Upper lobe of left lung (tissue), 6 donors: ENCODE data around the gene NLRP7. TPM values are rescaled to one million over a fixed set of nuclear protein-coding genes. Genes with fewer than 3 reads are reported as not detected.
"Not testable (repeated sequence)": the region's sequence is repeated elsewhere in the genome, so short reads cannot be mapped to it uniquely, and the experiment has no call there.

ENCODE experiments used
- ATAC-seq, 2 donors: fragments of 200-7000 bp; cut with Tn5 transposase; one replicate each; pipeline ENCODE4 v1.9.1; 2022; ENCODE audit warnings: mild to moderate bottlenecking in 2 of 2, moderate library complexity in 2 of 2; ENCODE audit not compliant: low FRiP score in 2 of 2
- DNase-seq, 2 donors: peaks; one replicate each; pipeline ENCODE4 v3.0.0-alpha.2; 2019 to 2020
- H3K27ac ChIP-seq, 4 donors: fragments of 200-600 bp; sonication (generic); one replicate each; pipeline ENCODE4 v1.5.1; 2016 to 2019
- H3K27me3 ChIP-seq, 4 donors: fragments of 200-600 bp; sonication (generic); one replicate each; pipeline ENCODE4 v1.5.1; 2017 to 2019
- H3K36me3 ChIP-seq, 4 donors: fragments of 200-600 bp; sonication (generic); one replicate each; pipeline ENCODE4 v1.5.1; 2016 to 2019
- H3K4me1 ChIP-seq, 4 donors: fragments of 200-600 bp; sonication (generic); one replicate each; pipeline ENCODE4 v1.5.1; 2018 to 2019
- H3K4me3 ChIP-seq, 4 donors: fragments of 200-600 bp; sonication (generic); one replicate each; pipeline ENCODE4 v1.5.1; 2017 to 2019; ENCODE audit warnings: mild to moderate bottlenecking in 2 of 4, moderate library complexity in 1 of 4
- H3K9me3 ChIP-seq, 4 donors: fragments of 200-600 bp; sonication (generic); one replicate each; pipeline ENCODE4 v1.5.1; 2018 to 2019
- EP300 ChIP-seq, 4 donors: sonication (generic); formaldehyde crosslinking; IDR thresholded peaks; one replicate each; pipeline ENCODE4 v1.5.1; 2017; ENCODE audit warnings: antibody characterized with exemption in 4 of 4, control low read depth in 2 of 4
- POLR2A ChIP-seq, 4 donors: fragments of 450-650 bp; IDR thresholded peaks; one replicate each; pipeline ENCODE4 v1.5.1; 2016 to 2017; ENCODE audit warnings: antibody characterized with exemption in 4 of 4, mild to moderate bottlenecking in 2 of 4
- POLR2AphosphoS5 ChIP-seq, 2 donors: sonication (generic); formaldehyde crosslinking; IDR thresholded peaks; one replicate each; pipeline ENCODE4 v1.5.1; 2017; ENCODE audit warnings: antibody characterized with exemption in 2 of 2
- WGBS, 2 donors: methylation state at CpG; one replicate each; pipeline ENCODE4 v1.1.5; 2017 to 2018; 5-methylcytosine and 5-hydroxymethylcytosine counted together
- total RNA-seq, 6 donors: library from RNA; depleted of rRNA in 4 of 6; stranded (reverse); fragments of >200 nt in 4 of 6; gene quantifications; one replicate each; pipeline versions ENCODE4 v1.1.0 to v1.2.1, GENCODE V29; 2016 to 2021
- TF ChIP-seq, protein P1 (sequence below), 6 experiments: fragments of 450-650 bp in 4 of 6; fragments of 200-600 bp in 2 of 6; sonication (generic) in 2 of 6; IDR thresholded peaks; one replicate each; pipeline ENCODE4 v1.5.1; 2016 to 2019; ENCODE audit warnings: antibody characterized with exemption in 6 of 6
- donor health status: DM: no; HTN: no; CAD: no; lungs with moderate emphysema.
- donor health status: DM: no; HTN: yes; CAD: no; lungs with severe emphysema.

NLRP7 gene
- under 1 TPM in 1 of 6 donors, not detected in 5; 0.07 TPM for total RNA-seq

DNA sequence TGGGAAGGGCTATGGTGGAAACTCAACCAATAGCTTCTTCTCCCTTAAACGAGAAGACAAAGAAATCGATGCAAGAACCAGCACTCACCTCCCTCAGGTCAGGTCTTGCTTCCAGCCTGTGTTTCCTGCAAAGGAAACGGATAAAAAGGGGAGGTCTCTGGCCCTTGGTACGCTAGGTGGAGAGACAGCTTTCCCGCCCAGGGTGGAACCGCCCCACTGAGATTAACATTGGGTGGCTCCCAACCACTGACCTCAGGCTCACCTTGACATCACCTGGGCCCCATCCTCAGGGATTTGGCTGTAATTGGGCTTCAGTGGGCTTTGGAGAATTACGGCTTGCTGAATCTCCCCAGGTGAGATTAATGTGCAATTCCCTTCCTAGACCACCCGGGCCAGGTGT lies at the start of gene NLRP7:
NLRP7 (minus strand) TSS at position 150 of the 400 bp plus-strand sequence.
- H3K27ac ChIP-seq = no peak within 1 kb of the TSS
- TF ChIP-seq EP300 (IDR thresholded peaks at IDR 0.05) (no peak), POLR2AphosphoS5 (IDR thresholded peaks at IDR 0.05) (no peak), POLR2A (IDR thresholded peaks at IDR 0.05) (no peak)
- TF ChIP-seq, protein P1, sequence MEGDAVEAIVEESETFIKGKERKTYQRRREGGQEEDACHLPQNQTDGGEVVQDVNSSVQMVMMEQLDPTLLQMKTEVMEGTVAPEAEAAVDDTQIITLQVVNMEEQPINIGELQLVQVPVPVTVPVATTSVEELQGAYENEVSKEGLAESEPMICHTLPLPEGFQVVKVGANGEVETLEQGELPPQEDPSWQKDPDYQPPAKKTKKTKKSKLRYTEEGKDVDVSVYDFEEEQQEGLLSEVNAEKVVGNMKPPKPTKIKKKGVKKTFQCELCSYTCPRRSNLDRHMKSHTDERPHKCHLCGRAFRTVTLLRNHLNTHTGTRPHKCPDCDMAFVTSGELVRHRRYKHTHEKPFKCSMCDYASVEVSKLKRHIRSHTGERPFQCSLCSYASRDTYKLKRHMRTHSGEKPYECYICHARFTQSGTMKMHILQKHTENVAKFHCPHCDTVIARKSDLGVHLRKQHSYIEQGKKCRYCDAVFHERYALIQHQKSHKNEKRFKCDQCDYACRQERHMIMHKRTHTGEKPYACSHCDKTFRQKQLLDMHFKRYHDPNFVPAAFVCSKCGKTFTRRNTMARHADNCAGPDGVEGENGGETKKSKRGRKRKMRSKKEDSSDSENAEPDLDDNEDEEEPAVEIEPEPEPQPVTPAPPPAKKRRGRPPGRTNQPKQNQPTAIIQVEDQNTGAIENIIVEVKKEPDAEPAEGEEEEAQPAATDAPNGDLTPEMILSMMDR (IDR thresholded peaks at IDR 0.05) = no peak
- DNase-seq (no peak), ATAC-seq (no peak)
- H3K27me3 ChIP-seq = no peaks in the 10 kb centered on the region
- no peaks in the 10 kb centered on the region for H3K36me3 ChIP-seq
- WGBS, 2 donors = 88 to 91% methylated on average over 8 of the region's 8 CpGs
- no peaks in the 10 kb centered on the region for H3K4me1 ChIP-seq
- no peaks in the 10 kb centered on the region for H3K9me3 ChIP-seq
- no peak within 1 kb of the TSS for H3K4me3 ChIP-seq

DNA sequence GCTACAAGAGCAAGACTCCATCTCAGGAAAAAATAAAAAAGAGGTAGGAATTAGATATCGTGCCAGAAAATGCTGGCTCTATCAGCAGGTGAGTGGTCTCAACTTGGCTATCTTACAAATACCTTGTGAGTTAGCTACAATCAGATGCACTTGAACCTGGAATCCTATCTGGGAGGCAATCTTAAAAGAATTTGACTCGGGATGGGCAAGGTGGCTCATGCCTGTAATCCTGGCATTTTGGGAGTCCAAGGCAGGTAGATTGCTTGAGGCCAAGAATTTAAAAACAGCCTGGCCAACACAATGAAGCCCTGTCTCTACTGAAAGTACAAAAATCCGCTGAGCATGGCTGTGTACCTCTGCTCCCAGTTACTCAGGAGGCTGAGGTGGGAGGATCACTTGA lies 48.2 kb upstream of the NLRP7 start:
- H3K4me1 ChIP-seq = no peaks in the 10 kb centered on the region
- 59 to 83% methylated on average over 3 of the region's 3 CpGs for WGBS, 2 donors

DNA sequence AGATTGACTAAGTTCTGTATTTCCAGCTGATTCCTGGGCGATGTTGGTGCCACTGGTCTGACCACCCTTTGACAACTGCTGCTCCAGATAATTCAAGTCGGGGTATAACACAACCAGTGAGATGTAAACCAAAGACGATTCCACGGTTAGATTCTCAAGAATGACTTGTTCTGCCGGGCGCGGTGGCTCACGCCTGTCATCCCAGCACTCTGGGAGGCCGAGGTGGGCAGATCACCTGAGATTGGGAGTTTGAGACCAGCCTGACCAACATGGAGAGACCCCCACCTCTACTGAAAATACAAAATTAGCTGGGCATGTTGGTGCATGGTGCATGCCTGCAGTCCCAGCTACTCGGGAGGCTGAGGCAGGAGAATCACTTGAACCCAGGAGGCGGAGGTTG lies 42.2 kb upstream of the NLRP7 start:
- ATAC-seq, H3K36me3 ChIP-seq, H3K4me1 ChIP-seq, H3K27ac ChIP-seq, H3K27me3 ChIP-seq, H3K4me3 ChIP-seq, H3K9me3 ChIP-seq: not testable (repeated sequence)
- 81 to 92% methylated on average over 3 to 11 of the region's 11 CpGs for WGBS, 2 donors
- peak in 1 of 2 donors; percentile 33 for DNase-seq

More for the DNA sequence above, 48.2 kb upstream of the NLRP7 start:
- Histone ChIP-seq H3K9me3 (no peaks in the 10 kb centered on the region), H3K36me3 (no peaks in the 10 kb centered on the region), H3K27ac (no peak overlapping the region), H3K27me3 (no peaks in the 10 kb centered on the region), H3K4me3 (no peak overlapping the region)
- DNase-seq (no peak), ATAC-seq (no peak)
- TF ChIP-seq POLR2AphosphoS5 (IDR thresholded peaks at IDR 0.05) (no peak), POLR2A (IDR thresholded peaks at IDR 0.05) (no peak), EP300 (IDR thresholded peaks at IDR 0.05) (no peak)
- TF ChIP-seq, protein P1 (IDR thresholded peaks at IDR 0.05) = no peak

DNA sequence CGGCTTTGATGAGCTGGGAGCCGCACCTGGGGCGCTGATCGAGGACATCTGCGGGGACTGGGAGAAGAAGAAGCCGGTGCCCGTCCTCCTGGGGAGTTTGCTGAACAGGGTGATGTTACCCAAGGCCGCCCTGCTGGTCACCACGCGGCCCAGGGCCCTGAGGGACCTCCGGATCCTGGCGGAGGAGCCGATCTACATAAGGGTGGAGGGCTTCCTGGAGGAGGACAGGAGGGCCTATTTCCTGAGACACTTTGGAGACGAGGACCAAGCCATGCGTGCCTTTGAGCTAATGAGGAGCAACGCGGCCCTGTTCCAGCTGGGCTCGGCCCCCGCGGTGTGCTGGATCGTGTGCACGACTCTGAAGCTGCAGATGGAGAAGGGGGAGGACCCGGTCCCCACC lies 35.2 kb upstream of the NLRP7 start:
- not testable (repeated sequence) for H3K27ac ChIP-seq, H3K4me3 ChIP-seq, H3K9me3 ChIP-seq, H3K4me1 ChIP-seq, H3K36me3 ChIP-seq, H3K27me3 ChIP-seq
- peak in 1 of 2 donors; percentile 15 for ATAC-seq
- 85 to 90% methylated on average over 10 to 15 of the region's 23 CpGs for WGBS, 2 donors
- DNase-seq = peak in 1 of 2 donors; percentile 70

DNA sequence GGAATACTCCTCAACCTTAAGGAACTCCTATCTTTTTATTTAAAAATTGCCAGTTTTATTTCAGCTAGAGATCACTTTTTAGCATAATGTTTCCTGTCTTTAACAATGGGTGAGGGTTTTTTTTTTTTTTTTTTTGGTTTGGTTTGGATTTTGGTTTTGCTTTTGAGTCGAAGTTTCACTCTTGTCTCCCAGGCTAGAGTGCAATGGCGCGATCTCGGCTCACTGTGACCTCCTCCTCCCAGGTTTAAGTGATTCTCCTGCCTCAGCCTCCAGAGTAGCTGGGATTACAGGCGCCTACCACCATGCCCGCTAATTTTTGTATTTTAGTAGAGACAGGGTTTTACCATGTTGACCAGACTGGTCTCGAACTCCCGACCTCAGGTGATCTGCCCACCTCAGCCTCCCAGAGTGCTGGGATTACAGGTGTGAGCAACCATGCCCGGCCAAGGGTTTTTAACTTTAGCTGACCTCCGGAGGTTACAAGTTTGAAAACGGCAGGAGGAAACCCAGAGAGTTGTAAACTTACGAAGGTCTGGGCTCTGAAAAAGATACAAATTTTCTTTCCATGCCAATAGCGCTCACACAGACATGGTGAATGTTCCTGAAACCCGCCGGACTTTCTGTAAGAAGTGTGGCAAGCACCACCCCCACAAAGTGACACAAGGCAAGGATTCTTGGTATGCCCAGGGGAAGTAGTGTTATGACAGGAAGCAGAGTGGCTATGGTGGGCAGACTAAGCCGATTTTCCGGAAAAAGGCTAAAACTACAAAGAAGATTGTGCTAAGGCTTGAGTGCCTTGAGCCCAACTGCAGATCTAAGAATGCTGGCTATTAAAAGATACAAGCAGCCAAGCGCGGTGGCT lies 26.1 kb upstream of the NLRP7 start:
- not testable (repeated sequence) for H3K9me3 ChIP-seq, H3K27me3 ChIP-seq, H3K4me3 ChIP-seq, H3K36me3 ChIP-seq, H3K27ac ChIP-seq, H3K4me1 ChIP-seq
- ATAC-seq (peak in 1 of 2 donors; percentile 47), DNase-seq (peak in 1 of 2 donors; percentile 31)
- 71 to 76% methylated on average over 19 of the region's 19 CpGs for WGBS, 2 donors

DNA sequence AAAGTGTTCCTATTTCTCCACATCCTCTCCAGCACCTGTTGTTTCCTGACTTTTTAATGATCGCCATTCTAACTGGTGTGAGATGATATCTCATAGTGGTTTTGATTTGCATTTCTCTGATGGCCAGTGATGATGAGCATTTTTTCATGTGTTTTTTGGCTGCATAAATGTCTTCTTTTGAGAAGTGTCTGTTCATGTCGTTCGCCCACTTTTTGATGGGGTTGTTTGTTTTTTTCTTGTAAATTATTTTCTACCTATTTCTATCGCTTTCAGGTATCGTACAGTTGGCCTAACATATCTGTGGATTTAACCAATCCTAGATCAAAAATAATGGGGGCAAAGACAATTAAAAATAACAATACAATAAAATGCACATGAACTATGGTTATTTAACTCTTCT lies 24.1 kb upstream of the NLRP7 start:
- WGBS, 2 donors = 75 to 100% methylated on average over 3 to 4 of the region's 5 CpGs
- not testable (repeated sequence) for ATAC-seq

DNA sequence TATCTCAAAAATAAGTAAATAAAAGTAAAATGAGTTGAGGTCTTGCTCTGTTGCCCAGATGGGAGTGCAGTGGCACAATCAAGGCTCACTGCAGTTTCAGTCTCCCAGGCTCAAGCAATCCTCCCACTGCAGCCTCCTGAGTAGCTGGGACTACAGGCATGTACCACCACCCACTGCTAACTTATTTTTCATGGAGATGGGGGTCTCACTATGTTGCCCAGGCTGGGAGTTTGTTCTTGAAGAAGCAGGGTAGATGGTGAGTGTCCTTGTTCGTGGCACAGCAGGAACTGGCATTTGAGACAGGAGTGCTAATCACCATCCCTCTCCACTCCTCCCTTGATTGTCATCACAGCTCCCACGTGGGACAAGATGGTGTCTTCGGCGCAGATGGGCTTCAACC lies 22.3 kb upstream of the NLRP7 start:
- no peak for TF ChIP-seq POLR2A (IDR thresholded peaks at IDR 0.05)
- TF ChIP-seq EP300 (IDR thresholded peaks at IDR 0.05) = no peak
- TF ChIP-seq POLR2AphosphoS5 (IDR thresholded peaks at IDR 0.05) = no peak
- TF ChIP-seq, protein P1 (IDR thresholded peaks at IDR 0.05) = no peak
- H3K27ac ChIP-seq = no peak overlapping the region
- no peaks in the 10 kb centered on the region for H3K9me3 ChIP-seq
- no peak for DNase-seq
- no peaks in the 10 kb centered on the region for H3K36me3 ChIP-seq
- H3K4me1 ChIP-seq = no peaks in the 10 kb centered on the region
- no peak overlapping the region for H3K4me3 ChIP-seq
- ATAC-seq = no peak
- no peaks in the 10 kb centered on the region for H3K27me3 ChIP-seq
- 80 to 81% methylated on average over 2 to 4 of the region's 4 CpGs for WGBS, 2 donors

More for the DNA sequence above, 24.1 kb upstream of the NLRP7 start:
- not testable (repeated sequence) for H3K27ac ChIP-seq, H3K36me3 ChIP-seq, H3K9me3 ChIP-seq, DNase-seq, H3K4me3 ChIP-seq, H3K4me1 ChIP-seq, H3K27me3 ChIP-seq
